HG03442 (cell line): ENCODE measurements around the gene UBR4.

Source experiments
- ATAC-seq: cut with Tn5 transposase; IDR thresholded peaks from one replicate; pipeline ENCODE4 v1.9.1; 2021; ENCODE audit warnings: mild to moderate bottlenecking, moderate library complexity; ENCODE audit not compliant: unreplicated experiment

The UBR4 gene

DNA sequence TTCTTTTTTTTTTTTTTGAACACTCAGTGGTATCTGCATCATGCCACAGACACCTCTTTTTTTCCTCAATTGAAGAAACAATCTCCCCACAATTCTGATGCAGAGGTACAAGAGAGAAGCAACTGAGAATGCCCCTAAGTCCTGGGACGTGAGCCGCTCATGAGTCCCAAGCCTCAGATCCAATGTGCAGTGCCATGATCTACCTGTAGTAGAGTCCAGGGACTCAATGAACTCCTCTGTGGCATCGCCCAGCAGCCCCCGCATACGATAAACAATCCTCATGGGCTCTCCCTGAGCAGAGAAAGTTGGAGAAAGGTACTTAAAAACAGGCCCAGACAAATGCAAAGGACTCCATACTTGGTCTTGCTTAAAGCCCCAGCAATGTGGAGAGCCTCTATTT, 113.1 kb downstream of the UBR4 start:
- ATAC-seq: no peak

DNA sequence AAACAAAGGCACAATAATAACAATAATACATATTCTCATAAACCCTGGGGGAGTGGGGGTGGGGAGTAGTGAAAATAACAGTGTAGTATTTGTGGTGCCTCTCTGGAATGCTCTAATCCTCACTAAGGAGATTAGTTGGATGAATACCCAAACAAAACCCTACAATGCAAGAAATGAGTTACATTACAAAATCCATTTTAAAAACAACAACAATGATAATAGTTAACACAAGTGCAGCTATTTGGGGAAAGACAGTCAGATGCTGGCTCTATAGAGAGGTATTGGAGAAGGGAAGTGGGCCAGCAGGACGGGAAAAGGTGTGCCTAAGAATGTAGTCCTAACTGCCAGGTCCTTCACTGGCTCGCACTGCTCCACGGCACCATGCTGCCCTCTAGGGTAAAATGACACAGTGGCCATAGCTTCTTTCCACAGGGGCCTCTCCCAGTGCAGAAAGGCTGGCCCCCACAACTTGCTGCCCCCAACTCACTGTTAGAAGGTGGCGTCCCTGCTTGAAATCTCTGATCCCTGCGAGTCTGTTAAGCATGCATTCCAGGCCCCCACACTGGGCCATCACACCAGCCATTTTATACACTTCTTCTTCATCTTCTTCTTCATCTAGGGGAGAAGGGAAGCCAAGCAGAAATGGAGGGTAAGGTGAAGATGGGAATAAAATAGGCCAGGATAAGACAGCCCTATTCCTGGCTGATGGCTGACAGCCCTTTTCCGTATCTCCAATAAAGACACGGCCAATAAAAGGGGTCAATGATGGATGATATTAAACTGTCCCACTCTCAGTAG, 113.8 kb downstream of the UBR4 start:
- ATAC-seq: no peak

GRCh38 chr1:19091196-19091953, 118.7 kb downstream of the UBR4 start:
- no peak for ATAC-seq

DNA sequence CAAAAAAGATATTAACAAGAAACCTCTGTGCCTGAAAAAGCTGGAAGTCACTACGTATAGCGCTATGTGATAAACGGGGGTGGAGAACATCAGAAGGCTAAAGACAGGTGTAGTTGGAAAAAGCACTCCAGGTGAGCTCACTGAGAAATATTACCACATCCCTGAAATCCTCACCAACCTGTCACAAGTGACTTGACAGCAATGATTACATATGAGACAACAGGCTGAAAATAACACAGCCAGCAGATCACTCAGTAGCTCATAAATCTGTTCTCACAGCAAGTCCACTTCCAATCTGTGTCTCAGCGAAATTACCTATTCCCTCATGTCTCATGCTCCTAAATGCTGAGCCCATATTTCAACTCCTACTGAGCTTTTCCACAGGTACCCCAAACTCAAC, 120.5 kb downstream of the UBR4 start:
- no peak for ATAC-seq

GRCh38 chr1:19088717-19089442, 121.2 kb downstream of the UBR4 start:
- ATAC-seq: no peak

- no peak for ATAC-seq
Observed at GRCh38 chr1:19087737-19088594, 122.1 kb downstream of the UBR4 start.

DNA sequence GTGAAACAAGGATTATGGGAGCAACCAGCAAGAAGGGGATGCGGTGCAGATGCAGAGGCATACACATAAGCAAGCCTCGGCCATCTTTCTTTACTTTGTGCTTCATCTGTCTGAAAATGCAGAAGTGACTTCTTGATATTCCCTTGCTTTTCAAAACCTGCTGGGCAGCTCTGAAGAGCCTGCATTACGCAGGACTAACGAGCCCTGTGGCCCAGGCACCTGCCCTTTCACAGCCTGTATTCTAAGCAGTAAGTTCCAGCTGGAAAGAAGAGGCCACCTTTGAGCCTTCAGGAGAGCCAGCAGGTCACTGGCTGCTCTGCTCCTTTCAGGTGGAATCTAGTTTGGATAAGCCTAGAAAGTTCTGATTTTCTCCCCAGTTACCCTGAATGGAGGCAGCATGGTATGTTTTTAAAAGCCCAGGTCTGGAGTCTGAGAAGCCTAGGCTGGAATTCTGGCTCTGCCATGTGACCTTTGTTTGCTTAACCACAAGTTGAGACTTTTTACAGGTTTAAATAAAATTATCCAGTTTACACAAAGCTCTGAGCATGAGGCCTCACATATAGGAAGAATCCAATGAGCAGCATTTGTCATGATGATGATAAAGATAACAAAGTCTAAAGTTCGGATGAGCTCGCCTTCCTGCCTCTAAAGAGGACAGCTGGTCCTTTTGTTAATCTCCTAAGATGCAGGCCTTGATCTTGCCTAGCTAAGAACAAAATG, 122.9 kb downstream of the UBR4 start:
- ATAC-seq: no peak

- no peak for ATAC-seq
Observed at GRCh38 chr1:19086176-19086875, 123.7 kb downstream of the UBR4 start.

DNA sequence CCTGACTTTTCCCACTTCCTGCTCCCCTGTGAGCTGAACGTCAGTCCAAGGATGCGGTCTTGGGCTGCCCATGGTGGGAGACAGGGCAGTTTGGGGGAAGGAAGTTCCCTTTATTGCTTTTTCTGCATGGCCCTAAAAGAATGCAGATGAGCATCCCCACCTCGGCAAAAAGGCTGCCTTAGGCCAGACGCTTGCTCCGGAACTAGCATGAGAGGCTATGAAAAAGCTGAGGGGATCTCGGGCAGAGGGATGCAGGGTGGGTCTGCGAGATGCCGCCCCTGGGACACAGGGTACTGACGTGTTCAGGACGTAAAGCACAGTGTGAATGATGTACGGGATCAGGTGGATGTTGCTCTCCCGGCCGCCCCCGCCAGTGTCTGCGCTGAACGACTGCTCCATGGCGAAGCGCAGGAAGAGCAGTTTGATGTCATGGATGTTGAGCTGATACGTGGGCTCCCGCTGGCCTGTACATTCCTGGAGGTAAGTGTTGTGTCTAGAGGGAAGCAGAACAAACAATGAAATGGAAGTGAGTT, 125.8 kb downstream of the UBR4 start:
- ATAC-seq: no peak

DNA sequence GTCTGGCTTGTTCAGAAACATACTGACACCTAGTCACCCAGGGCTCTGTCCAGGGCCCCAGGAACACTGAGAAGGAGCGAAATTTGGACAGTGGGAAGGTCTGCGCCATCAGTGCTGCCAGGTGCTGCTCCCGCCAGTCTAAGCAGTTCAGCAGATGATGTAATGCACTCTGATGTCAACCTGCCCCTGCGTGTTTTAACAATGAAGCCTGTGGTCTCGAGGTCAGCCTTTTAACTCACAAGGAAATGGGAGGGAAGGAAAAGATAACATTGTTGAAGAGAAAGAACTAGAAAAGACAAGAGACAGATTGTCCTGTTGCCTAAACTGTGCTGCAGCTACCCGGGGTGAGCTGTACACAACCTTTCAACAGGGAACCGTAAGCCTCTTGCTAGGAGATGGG, 127.0 kb downstream of the UBR4 start:
- no peak for ATAC-seq

- no peak for ATAC-seq
Observed at GRCh38 chr1:19081218-19081893, 128.7 kb downstream of the UBR4 start.

GRCh38 chr1:19080721-19081120, 129.3 kb downstream of the UBR4 start:
- no peak for ATAC-seq

GRCh38 chr1:19079541-19080472, 130.3 kb downstream of the UBR4 start:
- ATAC-seq: no peak

DNA sequence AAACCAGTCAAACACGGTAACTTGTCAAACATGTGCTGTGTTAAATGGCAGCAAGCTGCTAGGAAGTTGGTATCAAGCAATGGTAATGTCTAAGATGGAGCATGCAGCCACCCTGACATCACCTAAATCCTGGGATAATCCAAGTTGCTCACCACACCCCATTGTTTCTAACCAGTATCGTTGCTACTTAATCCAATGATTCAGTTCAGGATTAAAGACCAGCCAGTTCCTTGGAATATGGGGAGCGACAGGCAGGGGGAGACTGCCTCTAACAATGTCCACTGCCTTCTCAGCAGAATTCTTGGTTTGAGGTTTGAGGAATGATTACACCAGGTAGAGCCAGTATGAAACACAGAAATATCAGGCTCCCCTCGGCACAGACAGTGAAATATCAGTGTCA, 131.5 kb downstream of the UBR4 start:
- no peak for ATAC-seq

DNA sequence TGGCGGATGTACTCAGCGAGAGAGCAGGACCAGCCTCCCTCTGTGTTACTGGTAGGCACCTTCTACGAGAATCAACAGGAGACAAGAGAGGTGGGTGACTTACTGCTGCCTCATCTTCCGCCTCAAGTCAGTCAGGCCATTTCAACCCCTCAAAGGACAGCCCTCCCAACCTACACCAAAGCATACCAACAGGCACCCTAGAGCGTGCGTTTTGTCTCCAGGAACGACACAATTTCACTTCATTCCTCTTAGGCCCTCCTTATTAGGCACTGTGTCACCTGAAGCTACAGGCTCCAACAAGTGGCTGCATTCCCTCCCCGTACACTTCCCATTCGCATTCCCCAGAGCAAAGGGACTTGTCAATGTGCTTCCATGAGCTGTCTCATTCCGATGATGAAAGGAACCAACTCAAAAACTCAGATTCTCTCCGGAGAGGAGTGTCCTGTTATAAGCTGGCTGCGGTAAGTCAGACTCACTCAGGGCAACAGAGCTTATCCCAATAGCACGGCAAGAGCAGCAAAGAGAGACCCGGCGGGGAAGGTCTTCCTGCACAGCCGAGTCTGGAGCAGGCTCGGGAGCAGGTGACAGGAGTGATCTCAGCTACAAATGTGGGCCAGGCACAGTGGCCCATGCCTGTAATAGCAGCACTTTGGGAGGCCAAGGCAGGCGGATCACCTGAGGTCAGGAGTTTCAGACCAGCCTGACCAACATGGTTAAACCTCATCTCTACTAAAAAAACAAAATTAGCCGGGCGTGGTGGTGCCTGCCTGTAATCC, 133.0 kb downstream of the UBR4 start:
- no peak for ATAC-seq

DNA sequence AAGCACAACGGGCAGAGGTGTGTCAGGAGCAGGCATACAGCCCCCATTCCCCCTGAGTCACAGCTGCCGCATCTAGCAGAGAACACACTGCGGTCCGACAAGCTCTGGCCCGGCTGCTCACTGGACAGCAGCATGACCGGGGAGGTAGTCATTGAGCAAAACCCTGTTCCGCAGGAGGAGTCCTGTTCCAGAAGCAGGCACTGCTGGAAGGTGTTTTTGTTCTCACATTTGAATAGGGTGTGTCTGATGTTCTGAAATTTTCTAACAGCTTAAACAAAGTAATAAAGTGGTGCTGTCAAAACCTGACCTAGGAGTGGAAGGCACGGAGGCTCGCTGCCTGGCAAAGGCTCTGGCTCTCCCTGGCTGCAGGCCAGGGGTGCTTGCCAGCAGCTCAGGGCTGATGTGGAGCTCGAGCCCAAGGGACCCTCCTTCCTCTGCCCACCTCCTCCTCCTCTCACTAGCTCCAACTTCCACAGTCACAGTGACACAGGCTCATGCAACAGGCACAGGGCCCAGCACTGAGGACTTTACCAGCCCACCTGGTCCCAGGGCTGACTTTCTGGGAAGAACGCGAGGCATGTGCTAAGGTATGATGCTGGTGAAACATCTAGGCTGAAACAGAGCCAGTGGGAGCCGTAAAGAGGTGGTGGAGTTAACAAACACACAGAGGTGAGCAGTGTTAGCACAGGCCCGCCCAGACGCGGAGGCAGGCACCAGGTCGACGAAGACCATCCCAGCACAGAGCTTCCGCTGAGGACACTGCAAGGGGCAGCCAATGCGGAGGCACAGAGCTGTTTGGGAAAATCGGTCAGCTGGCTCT, 135.0 kb downstream of the UBR4 start:
- no peak for ATAC-seq
